K562 (cell line): ENCODE measurements around the gene SOHLH2. TPM values are rescaled to one million over a fixed set of nuclear protein-coding genes. Genes with fewer than 3 reads are reported as not detected.

Experiments
- ATAC-seq: fragments of 200-7000 bp; cut with Tn5 transposase; 3 replicates; pipeline ENCODE4 v1.9.1; 2020; ENCODE audit warnings: moderate library complexity
- BruUV-seq: library from RNA; stranded (reverse); fragments of 400-500 nt; replicated peaks from 2 replicates; lab custom pipeline; 2021; lab: Mats Ljungman, UMichigan
- CTCF ChIA-PET: fragments of 300-600 bp; formaldehyde crosslinking; extraction: SDS; loops from one replicate; lab custom pipeline; 2021; ENCODE audit warnings: low intra/inter-chr PET ratio; lab: Yijun Ruan, JAX
- POLR2A ChIA-PET: fragments of 300-600, 350-650 bp; sonication (Branson Sonifier 250); formaldehyde crosslinking; extraction: SDS; loops from one replicate; lab custom pipeline; 2021; ENCODE audit warnings: antibody characterized with exemption, inconsistent platforms; lab: Yijun Ruan, JAX
- DNase-seq, 4 experiments: peaks; one replicate each; pipeline versions ENCODE4 v3.0.0 to v3.0.0-alpha.2; 2011 to 2018; ENCODE audit warnings: low spot score in 3 of 4, mixed read lengths in 3 of 4; ENCODE audit errors: extremely low read depth in 1 of 4
- FAIRE-seq: peaks from 2 replicates; lab custom pipeline; 2011; peaks lifted over from hg19 to GRCh38; lab: Jason Lieb, UNC
- H2AFZ ChIP-seq: 2 replicates; pipeline ENCODE4 v1.6.0; 2011; ENCODE audit warnings: low read depth, low read length, control low read depth, inconsistent platforms
- H3K27ac ChIP-seq: fragments of 200-600 bp; 3 replicates; pipeline ENCODE4 v1.8.0; 2011; ENCODE audit warnings: low read depth, mild to moderate bottlenecking, control low read depth, inconsistent platforms, low read length, moderate library complexity, mixed read lengths; ENCODE audit errors: extremely low read depth
- H3K27me3 ChIP-seq, 2 experiments: fragments of 300-600 bp in 1 of 2; 2 replicates in 1 of 2; 3 replicates in 1 of 2; pipeline versions ENCODE4 v1.6.0 to v1.8.0; 2011; ENCODE audit warnings: inconsistent platforms in 2 of 2, low read length in 2 of 2, mild to moderate bottlenecking in 1 of 2, mixed read lengths in 1 of 2, moderate library complexity in 1 of 2; ENCODE audit not compliant: control insufficient read depth in 2 of 2, insufficient read depth in 2 of 2
- H3K36me3 ChIP-seq: fragments of 300-600 bp; 3 replicates; pipeline ENCODE4 v1.8.0; 2011; ENCODE audit warnings: mild to moderate bottlenecking, low read length, inconsistent platforms; ENCODE audit not compliant: control insufficient read depth, insufficient read depth
- H3K4me1 ChIP-seq, 2 experiments: fragments of 200-600 bp in 1 of 2; replicated peaks in 1 of 2; 2 replicates in 1 of 2; 3 replicates in 1 of 2; pipeline versions ENCODE4 v1.5.1 to v1.8.0; 2011; ENCODE audit warnings: inconsistent platforms in 2 of 2, low read length in 2 of 2, mild to moderate bottlenecking in 1 of 2, mixed read lengths in 1 of 2, moderate library complexity in 1 of 2; ENCODE audit not compliant: control insufficient read depth in 2 of 2, insufficient read depth in 2 of 2
- H3K4me2 ChIP-seq: 2 replicates; pipeline ENCODE4 v1.6.1; 2011; ENCODE audit warnings: low read length, control low read depth, inconsistent platforms, mixed read lengths; ENCODE audit not compliant: insufficient read depth
- H3K4me3 ChIP-seq: fragments of 200-600 bp; sonication (generic), shearing (Covaris generic); 2 replicates; pipeline ENCODE4 v1.5.1; 2016; ENCODE audit warnings: control low read depth, inconsistent platforms
- H3K79me2 ChIP-seq: fragments of 200-600 bp; 3 replicates; pipeline ENCODE4 v1.8.0; 2011; ENCODE audit warnings: low read length, inconsistent platforms; ENCODE audit not compliant: control insufficient read depth, insufficient read depth
- H3K9ac ChIP-seq, 2 experiments: 2 replicates each; pipeline versions ENCODE4 v1.6.0 to v1.6.1; 2011; ENCODE audit warnings: low read depth in 2 of 2, low read length in 2 of 2, control low read depth in 1 of 2, inconsistent platforms in 1 of 2, mild to moderate bottlenecking in 1 of 2, mixed read lengths in 1 of 2; ENCODE audit not compliant: insufficient read depth in 1 of 2
- H3K9me1 ChIP-seq: one replicate; pipeline ENCODE4 v1.6.0; 2011; ENCODE audit warnings: inconsistent platforms, mild to moderate bottlenecking, low read length, moderate library complexity; ENCODE audit not compliant: control insufficient read depth, insufficient read depth
- H3K9me3 ChIP-seq: replicated peaks from 2 replicates; pipeline ENCODE4 v1.5.1; 2011; ENCODE audit warnings: low read depth, low read length, inconsistent platforms; ENCODE audit not compliant: control insufficient read depth, insufficient read depth
- H4K20me1 ChIP-seq: replicated peaks from 2 replicates; pipeline ENCODE4 v1.6.1; 2011; ENCODE audit warnings: low read length, inconsistent platforms, mixed read lengths; ENCODE audit not compliant: control insufficient read depth, insufficient read depth
- SNIP1 ChIP-seq: fragments of 450-650 bp; IDR thresholded peaks from 2 replicates; pipeline ENCODE4 v1.7.1; 2017; ENCODE audit warnings: low read depth, mild to moderate bottlenecking
- WGBS: fragments of 100-300 bp; shearing (Covaris generic); methylation state at CpG from one replicate; pipeline ENCODE4 v1.1.6; 2016; ENCODE audit warnings: low coverage, mixed read lengths; ENCODE audit not compliant: insufficient coverage; ENCODE audit errors: missing lambda C conversion rate; 5-methylcytosine and 5-hydroxymethylcytosine counted together
- in situ Hi-C: fragments of 300-500 bp; cut with MboI; formaldehyde crosslinking; loops from 4 replicates; pipeline ENCODE4 v1.15.0; 2018; ENCODE audit warnings: inconsistent platforms, mixed read lengths
- intact Hi-C: fragments of 100-400 bp; cut with micrococcal nuclease; formaldehyde crosslinking; loops from 2 replicates; pipeline ENCODE4 v1.14.2; 2022
- polyA plus RNA-seq, 8 experiments: library from polyadenylated mRNA; depleted of rRNA in 4 of 8; stranded (reverse) in 5 of 8; unstranded in 3 of 8; fragments of >200 nt; fragmentation: Nextera tagmentation in 2 of 8; fragmentation: Illumina TruSeq in 1 of 8; extraction: Ambion mirVana in 2 of 8; extraction: Trizol in 1 of 8; gene quantifications; 2 replicates each; pipeline versions ENCODE4 v1.2.1 to v1.2.3, GENCODE V29; 2011 to 2014; ENCODE audit warnings: inconsistent platforms in 1 of 8, missing spikeins in 1 of 8
- total RNA-seq, 7 experiments: library from RNA; depleted of rRNA in 6 of 7; stranded (reverse); fragments of >200 nt in 6 of 7; fragmentation: Illumina TruSeq in 2 of 7; extraction: Trizol in 2 of 7; gene quantifications; 2 replicates each; pipeline versions ENCODE4 v1.2.1 to v1.2.3, GENCODE V29; 2011 to 2021; ENCODE audit warnings: low replicate concordance in 1 of 7
- TF ChIP-seq, protein P1 (sequence below): fragments of 250-450 bp; sonication (Bioruptor Pico); IDR thresholded peaks from 2 replicates; pipeline ENCODE4 v1.5.0; 2022; ENCODE audit warnings: mild to moderate bottlenecking

Gene SOHLH2
- total and polyA plus RNA-seq, 9 of the 15 experiments (the other 6 are each of a cell fraction or from before 2014, with no cell fraction given): 10.3 to 26.7 (median 17.0) TPM

DNA sequence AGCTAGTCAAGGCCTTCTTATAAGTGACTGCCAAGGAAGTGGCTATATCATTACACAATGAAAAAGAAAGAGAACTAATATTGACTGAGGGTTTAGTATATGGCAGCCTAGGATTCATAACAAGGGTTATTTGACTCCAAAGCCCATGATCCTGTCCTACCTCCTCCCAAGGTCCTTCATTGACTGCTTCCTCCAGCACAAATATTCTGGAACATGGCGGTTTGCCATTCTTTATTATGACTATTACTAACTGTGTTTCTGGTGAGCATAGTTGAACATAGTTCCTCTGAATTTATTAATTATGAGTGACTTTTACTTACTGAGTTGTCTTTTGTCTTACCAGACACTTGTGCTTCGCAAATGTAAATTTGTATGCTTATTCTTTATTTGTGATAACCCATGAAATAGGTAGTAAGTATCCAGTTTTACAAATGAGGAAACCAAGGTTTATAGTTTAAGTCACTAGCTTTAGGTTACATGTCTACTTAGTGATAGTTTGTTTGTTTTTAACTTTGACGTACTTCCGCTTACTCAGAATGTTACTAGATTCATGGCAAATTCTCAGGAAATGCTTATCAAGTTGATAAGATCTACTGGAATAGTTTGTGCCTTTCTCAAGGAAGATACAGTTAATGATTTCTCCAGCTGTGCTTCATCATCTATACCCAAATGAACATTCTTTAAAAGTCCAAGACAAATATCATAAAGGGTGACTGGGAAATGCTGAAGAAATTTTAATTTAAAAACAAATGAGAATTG lies 67.7 kb downstream of the SOHLH2 start:
- intact Hi-C loops (no loop called here), in situ Hi-C loops (no loop called here)
- Histone ChIP-seq H3K4me1 (no peaks in the 10 kb centered on the region; a peak in 1 of 5 replicates), H3K9me1 (no peaks in the 10 kb centered on the region), H3K4me2 (no peak overlapping the region), H2AFZ (no peak overlapping the region), H3K9ac (no peak overlapping the region), H3K27me3 (no peaks in the 10 kb centered on the region), H3K4me3 (no peak overlapping the region), H3K36me3 (no peaks in the 10 kb centered on the region), H3K79me2 (no peaks in the 10 kb centered on the region), H3K27ac (no peak overlapping the region), H3K9me3 (no peaks in the 10 kb centered on the region), H4K20me1 (no peaks in the 10 kb centered on the region)
- CTCF ChIA-PET: no interaction called here
- WGBS: 5% methylated on average over 4 of the region's 4 CpGs
- TF ChIP-seq SNIP1: no peak
- TF ChIP-seq, protein P1, sequence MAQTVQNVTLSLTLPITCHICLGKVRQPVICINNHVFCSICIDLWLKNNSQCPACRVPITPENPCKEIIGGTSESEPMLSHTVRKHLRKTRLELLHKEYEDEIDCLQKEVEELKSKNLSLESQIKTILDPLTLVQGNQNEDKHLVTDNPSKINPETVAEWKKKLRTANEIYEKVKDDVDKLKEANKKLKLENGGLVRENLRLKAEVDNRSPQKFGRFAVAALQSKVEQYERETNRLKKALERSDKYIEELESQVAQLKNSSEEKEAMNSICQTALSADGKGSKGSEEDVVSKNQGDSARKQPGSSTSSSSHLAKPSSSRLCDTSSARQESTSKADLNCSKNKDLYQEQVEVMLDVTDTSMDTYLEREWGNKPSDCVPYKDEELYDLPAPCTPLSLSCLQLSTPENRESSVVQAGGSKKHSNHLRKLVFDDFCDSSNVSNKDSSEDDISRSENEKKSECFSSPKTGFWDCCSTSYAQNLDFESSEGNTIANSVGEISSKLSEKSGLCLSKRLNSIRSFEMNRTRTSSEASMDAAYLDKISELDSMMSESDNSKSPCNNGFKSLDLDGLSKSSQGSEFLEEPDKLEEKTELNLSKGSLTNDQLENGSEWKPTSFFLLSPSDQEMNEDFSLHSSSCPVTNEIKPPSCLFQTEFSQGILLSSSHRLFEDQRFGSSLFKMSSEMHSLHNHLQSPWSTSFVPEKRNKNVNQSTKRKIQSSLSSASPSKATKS (CRISPR knock-in tag): no peak
- no peak for ATAC-seq
- no peak for DNase-seq
- BruUV-seq: no TSS peak
- FAIRE-seq: no peak
- POLR2A ChIA-PET: no interaction called here
